Thymus (tissue), 11 donors: Measurements from ENCODE around the gene AUTS2. TPM values are rescaled to one million over a fixed set of nuclear protein-coding genes. Genes with fewer than 3 reads are reported as not detected.

Experiments used
- DNase-seq, 9 donors: peaks; one replicate each; pipeline ENCODE4 v3.0.0-alpha.2; 2013; ENCODE audit warnings: low spot score in 9 of 9, low read depth in 6 of 9, missing footprints in 1 of 9
- H3K27ac ChIP-seq, 2 donors: one replicate each; pipeline ENCODE4 v1.5.1; 2013; ENCODE audit warnings: control low read depth in 1 of 2, low read depth in 1 of 2, low read length in 1 of 2, mild to moderate bottlenecking in 1 of 2, moderate library complexity in 1 of 2
- H3K27me3 ChIP-seq, 2 donors: one replicate each; pipeline ENCODE4 v1.5.1; 2013; ENCODE audit warnings: low read length in 1 of 2; ENCODE audit not compliant: control insufficient read depth in 2 of 2, insufficient read depth in 1 of 2
- H3K36me3 ChIP-seq, 2 donors: one replicate each; pipeline ENCODE4 v1.5.1; 2013; ENCODE audit warnings: low read length in 1 of 2, mild to moderate bottlenecking in 1 of 2, moderate library complexity in 1 of 2; ENCODE audit not compliant: control insufficient read depth in 2 of 2, insufficient read depth in 2 of 2
- H3K4me1 ChIP-seq, 2 donors: one replicate each; pipeline ENCODE4 v1.5.1; 2013; ENCODE audit warnings: low read length in 2 of 2; ENCODE audit not compliant: control insufficient read depth in 2 of 2, insufficient read depth in 2 of 2
- H3K4me3 ChIP-seq, 2 donors: one replicate each; pipeline ENCODE4 v1.5.1; 2013; ENCODE audit warnings: low read length in 2 of 2, control low read depth in 1 of 2, mild to moderate bottlenecking in 1 of 2
- H3K9me3 ChIP-seq, 2 donors: one replicate each; pipeline ENCODE4 v1.5.1; 2013; ENCODE audit warnings: low read length in 1 of 2, mild to moderate bottlenecking in 1 of 2; ENCODE audit not compliant: control insufficient read depth in 2 of 2, insufficient read depth in 1 of 2
- WGBS: extraction: QIAGEN DNeasy Blood & Tissue Kit; methylation state at CpG from one replicate; pipeline ENCODE4 v1.1.7; 2013; 5-methylcytosine and 5-hydroxymethylcytosine counted together
- polyA plus RNA-seq: library from polyadenylated mRNA; stranded (reverse); fragments of 200-250 nt; gene quantifications from one replicate; pipeline ENCODE4 v1.2.3, GENCODE V29; 2013
- total RNA-seq: library from RNA; stranded (reverse); fragments of 120-200 nt; gene quantifications from one replicate; pipeline ENCODE4 v1.2.4, GENCODE V29; 2013
- donor health status: healthy.

AUTS2 gene
- total and polyA plus RNA-seq, 2 donors = 9.2 to 17.1 TPM

GRCh38 chr7:70615066-70615606 lies 1016.9 kb downstream of the AUTS2 start:
- peaks cover 0 to 8% of the 10 kb centered on the region in 2 donors for H3K4me1 ChIP-seq
- no peaks in the 10 kb centered on the region for H3K27me3 ChIP-seq
- no peak overlapping the region for H3K27ac ChIP-seq
- no peak for DNase-seq
- 91% methylated on average over 5 of the region's 5 CpGs for WGBS
- no peaks in the 10 kb centered on the region for H3K36me3 ChIP-seq
- H3K4me3 ChIP-seq = no peak overlapping the region
- H3K9me3 ChIP-seq = no peaks in the 10 kb centered on the region

- H3K27me3 ChIP-seq = no peaks in the 10 kb centered on the region
- WGBS = 86% methylated on average over 5 of the region's 5 CpGs
- H3K36me3 ChIP-seq = no peaks in the 10 kb centered on the region
- H3K9me3 ChIP-seq = no peaks in the 10 kb centered on the region
- no peak overlapping the region for H3K27ac ChIP-seq
- DNase-seq = no peak
- peaks cover 0 to 8% of the 10 kb centered on the region in 2 donors for H3K4me1 ChIP-seq
- H3K4me3 ChIP-seq = no peak overlapping the region
Observed at GRCh38 chr7:70616211-70616610, 1017.9 kb downstream of the AUTS2 start.

- WGBS = 98% methylated on average over 3 of the region's 3 CpGs
- no peaks in the 10 kb centered on the region for H3K9me3 ChIP-seq
- H3K36me3 ChIP-seq = no peaks in the 10 kb centered on the region
- peaks cover 0 to 8% of the 10 kb centered on the region in 2 donors for H3K4me1 ChIP-seq
- H3K27me3 ChIP-seq = no peaks in the 10 kb centered on the region
- no peak overlapping the region for H3K4me3 ChIP-seq
- H3K27ac ChIP-seq = no peak overlapping the region
- DNase-seq = no peak
Observed at GRCh38 chr7:70616821-70617220, 1018.5 kb downstream of the AUTS2 start.

- no peaks in the 10 kb centered on the region for H3K27me3 ChIP-seq
- 96% methylated on average over 10 of the region's 10 CpGs for WGBS
- H3K4me3 ChIP-seq = no peak overlapping the region
- H3K9me3 ChIP-seq = no peaks in the 10 kb centered on the region
- H3K4me1 ChIP-seq = peaks cover 0 to 8% of the 10 kb centered on the region in 2 donors
- DNase-seq = no peak
- no peaks in the 10 kb centered on the region for H3K36me3 ChIP-seq
- no peak overlapping the region for H3K27ac ChIP-seq
Observed at GRCh38 chr7:70618020-70618551, 1019.8 kb downstream of the AUTS2 start.

GRCh38 chr7:70619130-70619529 lies 1020.9 kb downstream of the AUTS2 start:
- Histone ChIP-seq H3K4me1 (peaks cover 0 to 6% of the 10 kb centered on the region in 2 donors), H3K9me3 (no peaks in the 10 kb centered on the region), H3K36me3 (no peaks in the 10 kb centered on the region), H3K27ac (no peak overlapping the region), H3K27me3 (no peaks in the 10 kb centered on the region), H3K4me3 (no peak overlapping the region)
- no peak for DNase-seq
- 89% methylated on average over 12 of the region's 12 CpGs for WGBS

- Histone ChIP-seq H3K9me3 (no peaks in the 10 kb centered on the region), H3K4me3 (no peak overlapping the region), H3K36me3 (no peaks in the 10 kb centered on the region), H3K27ac (no peak overlapping the region), H3K27me3 (no peaks in the 10 kb centered on the region), H3K4me1 (peaks cover 0 to 1% of the 10 kb centered on the region in 2 donors)
- DNase-seq = no peak
- WGBS = 97% methylated on average over 7 of the region's 7 CpGs
Observed at GRCh38 chr7:70619659-70620058, 1021.4 kb downstream of the AUTS2 start.

- no peak overlapping the region for H3K27ac ChIP-seq
- no peak overlapping the region for H3K4me3 ChIP-seq
- H3K36me3 ChIP-seq = no peaks in the 10 kb centered on the region
- no peaks in the 10 kb centered on the region for H3K27me3 ChIP-seq
- WGBS = 91% methylated on average over 19 of the region's 19 CpGs
- no peaks in the 10 kb centered on the region for H3K9me3 ChIP-seq
- no peak for DNase-seq
- no peaks in the 10 kb centered on the region for H3K4me1 ChIP-seq
Observed at GRCh38 chr7:70620333-70621055, 1022.2 kb downstream of the AUTS2 start.

GRCh38 chr7:70621954-70622600 lies 1023.8 kb downstream of the AUTS2 start:
- DNase-seq = no peak
- Histone ChIP-seq H3K27me3 (no peaks in the 10 kb centered on the region), H3K4me1 (no peaks in the 10 kb centered on the region), H3K4me3 (no peak overlapping the region), H3K27ac (no peak overlapping the region), H3K9me3 (no peaks in the 10 kb centered on the region), H3K36me3 (no peaks in the 10 kb centered on the region)
- 97% methylated on average over 17 of the region's 17 CpGs for WGBS

- Histone ChIP-seq H3K27ac (no peak overlapping the region), H3K4me1 (no peaks in the 10 kb centered on the region), H3K36me3 (no peaks in the 10 kb centered on the region), H3K9me3 (no peaks in the 10 kb centered on the region), H3K27me3 (no peaks in the 10 kb centered on the region), H3K4me3 (no peak overlapping the region)
- WGBS = 96% methylated on average over 5 of the region's 5 CpGs
- no peak for DNase-seq
Observed at GRCh38 chr7:70622936-70623335, 1024.7 kb downstream of the AUTS2 start.
